Endothelial cell (in vitro differentiated cells): ENCODE measurements around the gene TPPP3. TPM values are rescaled to one million over a fixed set of nuclear protein-coding genes. Genes with fewer than 3 reads are reported as not detected.
"Not testable (repeated sequence)": the region's sequence is repeated elsewhere in the genome, so short reads cannot be mapped to it uniquely, and the experiment has no call there.

ENCODE experiments used
- DNase-seq: peaks from one replicate; pipeline ENCODE4 v3.0.0; 2021; ENCODE audit warnings: low spot score
- H3K27ac Mint-ChIP-seq: one replicate; pipeline ENCODE4 v1.8.0; 2021; ENCODE audit warnings: mixed read lengths, inconsistent platforms; ENCODE audit not compliant: unreplicated experiment
- H3K27me3 Mint-ChIP-seq: one replicate; pipeline ENCODE4 v1.8.0; 2021; ENCODE audit warnings: mild to moderate bottlenecking, moderate library complexity, mixed read lengths, inconsistent platforms; ENCODE audit not compliant: unreplicated experiment
- H3K36me3 Mint-ChIP-seq: one replicate; pipeline ENCODE4 v1.8.0; 2021; ENCODE audit warnings: mild to moderate bottlenecking, low read depth, mixed read lengths, inconsistent platforms; ENCODE audit not compliant: unreplicated experiment
- H3K4me1 Mint-ChIP-seq: one replicate; pipeline ENCODE4 v1.8.0; 2021; ENCODE audit warnings: mild to moderate bottlenecking, mixed read lengths, inconsistent platforms; ENCODE audit not compliant: unreplicated experiment
- H3K4me3 Mint-ChIP-seq: one replicate; pipeline ENCODE4 v1.8.0; 2021; ENCODE audit warnings: mild to moderate bottlenecking, mixed read lengths, inconsistent platforms; ENCODE audit not compliant: unreplicated experiment
- H3K9me3 Mint-ChIP-seq: one replicate; pipeline ENCODE4 v1.8.0; 2021; ENCODE audit warnings: mixed read lengths, inconsistent platforms; ENCODE audit not compliant: unreplicated experiment
- total RNA-seq: library from RNA; stranded (reverse); fragmentation: NEBNext Ultra II Directional; extraction: Animal tissue kit (Norgen Biotek cat#: 25700); gene quantifications from one replicate; pipeline ENCODE4 v1.2.1, GENCODE V29; 2021; ENCODE audit not compliant: unreplicated experiment
- TF ChIP-seq, protein P1 (sequence below): fragments of 200-600 bp; sonication (generic); IDR thresholded peaks from one replicate; pipeline ENCODE4 v1.5.0; 2021; ENCODE audit warnings: antibody characterized with exemption; ENCODE audit not compliant: unreplicated experiment

The TPPP3 gene
- total RNA-seq, 1 donor from 2014 or later: 1.1 TPM

- TF ChIP-seq, protein P1, sequence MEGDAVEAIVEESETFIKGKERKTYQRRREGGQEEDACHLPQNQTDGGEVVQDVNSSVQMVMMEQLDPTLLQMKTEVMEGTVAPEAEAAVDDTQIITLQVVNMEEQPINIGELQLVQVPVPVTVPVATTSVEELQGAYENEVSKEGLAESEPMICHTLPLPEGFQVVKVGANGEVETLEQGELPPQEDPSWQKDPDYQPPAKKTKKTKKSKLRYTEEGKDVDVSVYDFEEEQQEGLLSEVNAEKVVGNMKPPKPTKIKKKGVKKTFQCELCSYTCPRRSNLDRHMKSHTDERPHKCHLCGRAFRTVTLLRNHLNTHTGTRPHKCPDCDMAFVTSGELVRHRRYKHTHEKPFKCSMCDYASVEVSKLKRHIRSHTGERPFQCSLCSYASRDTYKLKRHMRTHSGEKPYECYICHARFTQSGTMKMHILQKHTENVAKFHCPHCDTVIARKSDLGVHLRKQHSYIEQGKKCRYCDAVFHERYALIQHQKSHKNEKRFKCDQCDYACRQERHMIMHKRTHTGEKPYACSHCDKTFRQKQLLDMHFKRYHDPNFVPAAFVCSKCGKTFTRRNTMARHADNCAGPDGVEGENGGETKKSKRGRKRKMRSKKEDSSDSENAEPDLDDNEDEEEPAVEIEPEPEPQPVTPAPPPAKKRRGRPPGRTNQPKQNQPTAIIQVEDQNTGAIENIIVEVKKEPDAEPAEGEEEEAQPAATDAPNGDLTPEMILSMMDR: no peak
- no peaks in the 10 kb centered on the region for H3K9me3 Mint-ChIP-seq
- H3K27ac Mint-ChIP-seq: no peak overlapping the region
- no peak for DNase-seq
- no peaks in the 10 kb centered on the region for H3K27me3 Mint-ChIP-seq
- peaks cover 22% of the 10 kb centered on the region for H3K4me1 Mint-ChIP-seq
- no peaks in the 10 kb centered on the region for H3K36me3 Mint-ChIP-seq
- no peak overlapping the region for H3K4me3 Mint-ChIP-seq
These were observed 35.7 kb downstream of the TPPP3 start for GRCh38 chr16:67357561-67357960.

DNA sequence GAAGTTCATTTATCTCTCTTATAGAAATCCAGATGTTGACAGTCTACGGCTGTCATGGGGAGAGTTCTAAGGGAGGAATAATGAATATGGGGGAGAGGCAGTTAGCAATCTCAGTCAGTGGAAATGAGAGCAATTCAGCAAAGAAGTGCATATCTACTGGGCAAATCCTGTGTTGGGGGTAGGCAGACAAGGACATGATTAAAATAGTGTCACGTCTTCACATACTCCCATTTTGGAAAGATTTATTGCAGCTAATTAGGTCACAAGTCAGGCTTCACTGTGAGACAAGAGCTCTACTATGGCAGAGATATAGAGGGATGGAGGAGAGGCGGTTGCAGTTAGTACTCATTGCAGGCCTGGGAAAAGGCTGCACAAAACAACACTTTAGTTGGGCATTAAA is 36.9 kb downstream of the TPPP3 start:
- H3K27me3 Mint-ChIP-seq: no peaks in the 10 kb centered on the region
- no peak overlapping the region for H3K27ac Mint-ChIP-seq
- no peaks in the 10 kb centered on the region for H3K36me3 Mint-ChIP-seq
- TF ChIP-seq, protein P1: no peak
- no peaks in the 10 kb centered on the region for H3K9me3 Mint-ChIP-seq
- no peak for DNase-seq
- H3K4me1 Mint-ChIP-seq: peaks cover 22% of the 10 kb centered on the region
- H3K4me3 Mint-ChIP-seq: no peak overlapping the region

GRCh38 chr16:67352463-67352862 is 40.8 kb downstream of the TPPP3 start:
- not testable (repeated sequence) for H3K27ac Mint-ChIP-seq, H3K9me3 Mint-ChIP-seq

GRCh38 chr16:67350324-67350723 is 43.0 kb downstream of the TPPP3 start:
- Mint-ChIP-seq H3K4me1 (peaks cover 33% of the 10 kb centered on the region), H3K4me3 (no peak overlapping the region), H3K9me3 (no peaks in the 10 kb centered on the region), H3K27me3 (no peaks in the 10 kb centered on the region), H3K27ac (no peak overlapping the region), H3K36me3 (no peaks in the 10 kb centered on the region)
- TF ChIP-seq, protein P1: no peak
- no peak for DNase-seq

More at GRCh38 chr16:67352463-67352862, 40.8 kb downstream of the TPPP3 start:
- not testable (repeated sequence) for DNase-seq, H3K36me3 Mint-ChIP-seq, H3K27me3 Mint-ChIP-seq, H3K4me3 Mint-ChIP-seq
- peaks cover 32% of the 10 kb centered on the region for H3K4me1 Mint-ChIP-seq

DNA sequence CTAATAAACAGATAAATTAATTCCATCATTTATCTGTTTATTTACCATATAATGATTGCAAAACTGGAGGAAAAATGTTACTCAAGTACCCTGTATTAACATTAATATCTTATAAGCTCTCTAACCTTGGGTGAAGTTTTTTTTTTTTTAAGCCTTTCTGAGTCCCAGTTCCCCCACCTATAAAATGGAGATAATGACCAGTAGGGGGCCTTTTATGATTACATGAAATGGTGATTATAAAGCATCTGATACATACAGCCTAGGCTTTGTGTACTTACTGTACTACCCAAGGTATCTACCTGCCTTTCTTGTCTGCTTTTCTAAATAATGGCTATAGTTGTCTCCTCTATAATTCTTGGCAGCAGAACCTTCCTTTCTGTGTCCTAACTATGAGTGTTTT is 44.1 kb downstream of the TPPP3 start:
- H3K4me3 Mint-ChIP-seq: no peak overlapping the region
- H3K27ac Mint-ChIP-seq: no peak overlapping the region
- H3K36me3 Mint-ChIP-seq: no peaks in the 10 kb centered on the region
- no peaks in the 10 kb centered on the region for H3K27me3 Mint-ChIP-seq
- TF ChIP-seq, protein P1: peak; percentile 65
- peaks cover 35% of the 10 kb centered on the region for H3K4me1 Mint-ChIP-seq
- DNase-seq: no peak
- H3K9me3 Mint-ChIP-seq: no peaks in the 10 kb centered on the region
